Renal cortex interstitium (tissue), 11 donors: Measurements from ENCODE around the gene OXNAD1. TPM values are rescaled to one million over a fixed set of nuclear protein-coding genes. Genes with fewer than 3 reads are reported as not detected.

Source experiments
- DNase-seq, 11 donors: peaks; one replicate each; pipeline ENCODE4 v3.0.0-alpha.2; 2013; ENCODE audit warnings: low read depth in 9 of 11, low spot score in 4 of 11; ENCODE audit errors: extremely low read depth in 1 of 11
- polyA plus RNA-seq, 3 donors: library from polyadenylated mRNA; unstranded; fragments of 120-200 nt; gene quantifications; one replicate each; pipeline ENCODE4 v1.2.1, GENCODE V29; 2013; ENCODE audit not compliant: insufficient read length in 3 of 3

OXNAD1 gene
- polyA plus RNA-seq, 3 donors: 15.6 to 17.3 (median 16.3) TPM

DNA sequence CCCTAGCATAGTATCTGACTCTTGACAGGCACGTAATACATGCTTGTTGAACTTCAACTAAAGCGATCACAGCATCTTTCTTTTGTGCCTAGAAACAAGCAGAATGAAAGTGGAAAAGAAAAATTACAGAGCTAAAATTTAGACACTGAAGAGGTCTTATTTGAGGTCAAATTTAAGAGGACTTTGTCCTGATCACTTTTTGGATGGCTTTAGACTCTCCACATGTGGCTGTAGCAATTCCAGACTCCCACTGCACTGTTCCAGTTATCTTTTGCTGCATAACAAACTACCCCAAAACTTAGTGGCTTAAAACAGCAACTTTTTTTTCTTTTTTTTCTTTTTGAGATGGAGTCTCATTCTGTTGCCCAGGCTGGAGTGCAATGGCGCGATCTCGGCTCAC is 23.8 kb upstream of the OXNAD1 start:
- no peak for DNase-seq

DNA sequence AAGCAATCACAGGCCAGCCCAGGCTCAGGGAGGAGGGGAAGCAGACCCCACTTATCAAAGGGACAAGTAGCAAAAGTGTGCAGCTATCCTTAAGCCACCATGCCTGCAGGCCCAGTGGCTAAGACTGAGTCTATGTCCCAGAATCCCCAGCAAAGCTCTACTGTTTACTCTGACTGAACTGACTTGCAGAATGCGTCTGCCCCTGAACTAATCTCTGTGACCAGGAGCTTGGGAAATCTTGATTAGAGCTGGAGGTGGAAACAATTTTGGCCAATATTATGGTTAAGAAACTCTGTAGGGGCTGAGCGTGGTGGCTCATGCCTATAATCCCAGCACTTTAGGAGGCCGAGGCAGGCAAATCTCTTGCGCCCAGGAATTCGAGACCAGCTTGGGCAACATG is 22.8 kb upstream of the OXNAD1 start:
- no peak for DNase-seq

DNA sequence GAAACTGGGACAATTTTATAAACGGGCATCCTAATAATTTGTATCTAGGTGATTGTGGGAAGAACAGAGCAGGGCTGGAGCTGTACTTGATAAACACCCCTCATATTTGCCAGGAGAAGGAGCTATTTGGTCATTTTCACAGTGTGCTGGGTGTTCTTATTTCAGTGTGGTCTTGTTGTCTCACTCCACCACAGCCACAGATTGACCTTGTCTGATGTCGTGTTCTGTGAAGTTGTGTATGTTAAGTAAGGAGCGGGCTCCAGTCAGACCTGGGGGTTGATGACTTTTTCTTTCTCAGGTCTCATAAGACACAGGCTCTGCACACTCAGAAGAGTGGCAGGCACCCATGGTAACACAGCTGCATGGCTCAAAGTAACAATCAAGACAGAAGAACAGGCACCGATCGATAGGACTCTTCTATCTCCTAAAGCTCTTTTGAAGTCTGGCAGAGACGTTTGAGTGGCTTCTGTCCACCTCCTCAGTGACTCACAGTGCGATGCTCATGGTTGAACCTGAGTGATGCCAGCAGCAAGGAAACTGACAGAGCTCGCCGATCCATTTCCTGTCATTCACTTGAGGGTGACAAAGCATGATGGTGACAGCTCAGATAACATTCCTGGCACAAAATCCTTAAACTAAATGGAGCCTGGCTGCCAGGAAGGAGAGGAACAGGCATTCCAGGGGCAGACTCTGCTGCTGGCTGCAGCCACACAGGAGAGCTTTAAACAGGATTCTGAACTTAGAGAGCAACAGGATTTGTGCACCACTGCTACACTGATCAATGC is 21.1 kb upstream of the OXNAD1 start:
- peak in 1 of 11 donors; percentile 10 for DNase-seq

DNA sequence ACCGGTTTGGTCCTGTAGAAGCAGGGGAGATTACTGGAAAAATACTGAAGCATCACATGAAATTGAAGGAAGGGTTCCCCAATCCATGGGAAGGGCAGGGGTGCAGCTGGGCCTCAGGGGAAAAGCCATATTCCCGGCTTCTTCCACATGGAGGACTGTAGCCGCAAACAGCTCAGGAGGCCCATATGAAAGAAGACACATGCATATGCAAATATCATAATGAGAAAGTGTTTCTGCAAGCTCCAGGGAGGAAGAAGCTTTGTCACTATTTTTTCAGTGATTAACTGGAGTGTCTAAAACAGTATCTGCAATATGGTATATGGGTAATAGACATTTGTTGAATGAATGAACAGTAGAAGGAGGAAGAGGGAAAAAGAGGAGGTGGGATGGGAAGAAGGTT is 19.4 kb upstream of the OXNAD1 start:
- no peak for DNase-seq

DNA sequence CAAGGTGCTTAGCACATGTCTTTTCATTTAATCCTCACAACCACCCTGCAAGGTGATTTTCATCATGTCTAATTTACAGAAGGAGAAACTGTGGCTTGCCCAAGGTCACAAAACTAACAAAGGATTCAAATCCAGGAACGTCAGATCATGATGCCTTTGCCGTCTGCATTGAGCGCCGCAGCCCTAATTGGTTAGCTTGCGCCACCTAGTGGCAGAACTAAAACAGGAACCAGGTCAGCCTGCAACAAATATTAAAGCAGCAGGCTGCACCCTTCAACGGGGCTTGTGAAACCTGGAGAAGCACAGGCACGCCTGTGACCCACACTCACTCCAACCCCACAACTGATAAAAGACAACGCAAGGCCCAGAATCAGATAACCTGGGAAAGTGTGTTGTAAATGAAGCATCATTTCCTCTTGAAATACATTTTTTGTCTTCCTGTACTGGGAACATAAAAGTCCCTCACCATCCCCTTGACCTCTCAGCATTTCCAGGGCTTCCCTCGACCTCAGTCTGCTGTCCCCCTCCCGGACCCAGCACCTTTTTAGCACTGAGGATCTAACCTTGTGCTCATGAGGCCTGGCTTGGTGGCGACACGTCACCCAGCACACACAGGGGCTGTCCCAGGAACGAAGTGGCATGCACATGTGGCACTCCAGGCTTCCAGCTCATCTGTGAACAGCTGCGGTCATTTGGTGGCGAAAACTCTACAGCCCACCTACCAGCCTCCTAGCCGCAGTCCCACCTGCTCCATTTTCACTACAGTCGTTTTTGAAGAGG is 17.5 kb upstream of the OXNAD1 start:
- DNase-seq: peak; percentile 55 to 80 (median 73)

DNA sequence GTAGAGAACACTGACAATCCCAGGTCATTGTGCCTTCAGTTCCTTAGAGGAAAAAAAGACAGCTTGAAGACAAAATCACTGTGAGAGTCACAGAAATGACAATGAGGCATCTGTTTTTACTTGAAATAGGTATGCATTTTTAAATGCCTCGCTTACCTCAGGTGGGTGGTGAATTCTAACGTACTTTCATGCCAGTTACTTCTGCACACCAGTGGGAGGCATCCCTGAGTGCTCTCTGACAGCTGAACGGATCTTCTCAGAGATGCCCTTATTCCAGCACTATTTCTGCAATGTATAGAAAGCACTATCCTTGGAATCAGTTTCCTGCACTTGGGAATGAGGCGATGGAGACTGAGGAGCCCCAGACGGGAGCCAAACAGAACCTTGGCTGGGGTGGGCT is 16.5 kb upstream of the OXNAD1 start:
- DNase-seq: no peak

DNA sequence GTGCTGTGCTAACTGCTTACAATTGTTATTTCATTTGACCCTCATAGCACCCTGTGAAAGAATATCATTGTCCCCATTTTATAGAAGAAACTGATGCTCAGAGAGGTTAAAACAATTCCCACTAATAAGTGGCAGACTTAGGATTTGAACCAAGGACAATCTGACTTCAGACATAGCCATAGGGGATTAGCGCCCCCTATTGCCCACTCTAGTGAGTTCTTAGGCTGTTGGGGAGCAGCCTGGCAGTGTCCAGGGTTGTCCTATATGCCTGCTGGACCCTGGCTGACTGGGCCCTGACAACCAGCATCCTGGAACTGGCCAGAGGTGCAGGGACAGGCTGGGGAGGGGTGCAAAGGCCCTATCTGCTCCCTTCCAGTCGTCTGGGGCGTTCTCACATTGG is 15.7 kb upstream of the OXNAD1 start:
- no peak for DNase-seq

DNA sequence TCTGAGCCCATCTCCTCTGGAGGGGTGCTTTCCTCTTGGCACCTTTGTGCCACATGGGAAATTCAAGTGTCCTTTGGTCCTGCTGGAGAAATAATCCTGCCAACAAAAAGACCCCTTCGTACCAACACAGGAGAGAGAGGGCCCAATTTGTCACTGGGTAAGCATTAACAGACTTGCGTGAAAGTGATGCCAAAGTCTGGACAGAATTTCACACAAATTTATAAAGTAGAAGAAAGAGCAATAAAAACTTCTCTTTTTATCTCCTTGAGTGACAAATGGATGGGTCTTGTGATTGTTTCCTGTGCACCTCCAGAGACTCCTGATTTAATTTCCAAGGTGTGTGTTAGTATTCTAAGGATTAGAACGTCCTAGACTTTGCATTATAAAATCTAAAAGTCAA is 15.1 kb upstream of the OXNAD1 start:
- no peak for DNase-seq

DNA sequence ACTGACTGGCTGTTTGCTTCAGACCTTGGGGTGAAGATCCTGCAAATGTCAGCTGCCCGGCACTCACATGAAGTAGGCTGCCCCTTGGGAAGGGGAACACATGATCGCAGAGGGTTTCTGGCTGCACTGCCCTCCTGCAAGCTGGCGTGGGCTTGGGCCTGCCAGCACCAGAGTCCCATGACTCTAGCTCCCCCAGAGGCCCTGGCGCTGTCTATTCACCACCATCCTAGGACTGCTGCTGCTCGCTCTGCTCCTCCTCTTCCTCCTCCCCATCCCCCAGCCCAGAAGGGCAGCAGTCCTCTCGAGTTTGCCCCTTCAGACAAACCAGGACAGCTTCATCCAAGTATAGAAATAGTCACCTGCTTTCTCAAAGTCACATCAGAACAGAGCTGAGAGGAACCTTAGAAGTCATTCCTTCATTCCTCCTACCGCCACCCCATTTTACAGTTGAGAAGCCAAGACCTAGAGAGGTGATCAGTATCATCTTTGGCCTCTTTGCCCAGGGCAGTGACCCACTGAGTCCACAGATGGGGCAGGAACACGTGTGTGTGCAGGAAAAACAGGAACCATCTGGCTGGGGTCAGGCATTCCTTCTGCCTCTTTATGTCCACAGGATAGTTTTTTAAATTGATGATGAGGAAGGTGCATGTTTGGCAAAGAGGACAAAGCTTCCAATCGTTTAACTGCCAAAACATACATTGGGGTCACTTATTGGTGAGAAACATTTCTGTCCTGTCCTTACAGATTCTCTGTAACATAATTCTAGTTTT is 13.5 kb upstream of the OXNAD1 start:
- no peak for DNase-seq

DNA sequence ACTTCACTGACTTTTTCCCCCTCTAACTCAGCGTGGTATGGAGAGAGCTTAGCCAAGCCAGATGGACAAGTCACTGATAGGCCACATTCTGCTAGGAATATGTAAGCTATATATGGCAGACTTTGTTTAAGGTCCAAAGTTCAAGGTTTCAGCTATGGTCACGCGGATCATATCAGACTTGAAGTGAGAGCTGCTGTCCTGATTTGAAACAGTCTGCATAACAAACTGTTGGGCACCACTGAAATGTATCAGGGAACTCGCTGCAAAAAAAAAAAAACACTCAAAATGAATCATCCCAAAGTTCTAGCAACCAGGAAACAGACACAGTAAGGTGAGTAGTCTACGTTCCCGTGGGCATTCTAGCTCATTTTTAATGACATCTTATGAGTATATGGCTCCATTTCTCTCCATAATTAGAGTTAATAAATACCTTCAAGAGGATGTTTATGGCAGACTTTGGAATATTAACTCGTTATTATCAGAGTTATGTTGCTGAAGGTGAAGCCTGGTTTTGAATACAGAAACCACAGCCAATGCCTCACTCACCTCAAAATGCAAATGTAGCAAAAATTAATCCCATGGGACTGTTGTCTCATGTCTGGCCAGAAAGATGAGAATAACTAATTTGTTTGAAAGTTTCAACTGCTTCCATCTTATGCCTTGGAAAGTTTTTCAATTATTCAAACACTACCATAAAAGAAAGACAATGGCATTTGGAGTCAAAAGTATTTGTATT is 12.6 kb upstream of the OXNAD1 start:
- DNase-seq: no peak

DNA sequence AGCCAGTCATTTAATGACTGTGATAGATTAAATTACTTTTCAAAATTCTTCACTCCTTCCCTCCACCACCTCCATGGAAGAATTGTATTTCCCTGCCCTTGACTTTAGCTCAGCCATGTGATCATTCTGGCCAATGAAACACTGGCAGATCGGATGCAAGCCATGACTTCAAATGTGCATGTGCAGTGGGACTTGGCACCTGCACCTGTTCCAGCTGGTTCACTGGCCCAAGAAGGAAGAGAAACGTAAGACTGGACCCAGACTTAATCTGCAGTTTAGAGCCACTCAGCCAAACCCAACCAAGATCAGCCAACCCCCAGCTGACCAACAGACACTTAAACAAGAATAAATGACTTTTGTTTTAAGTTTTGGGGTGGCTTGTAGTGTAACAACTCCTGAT is 12.0 kb upstream of the OXNAD1 start:
- DNase-seq: no peak

DNA sequence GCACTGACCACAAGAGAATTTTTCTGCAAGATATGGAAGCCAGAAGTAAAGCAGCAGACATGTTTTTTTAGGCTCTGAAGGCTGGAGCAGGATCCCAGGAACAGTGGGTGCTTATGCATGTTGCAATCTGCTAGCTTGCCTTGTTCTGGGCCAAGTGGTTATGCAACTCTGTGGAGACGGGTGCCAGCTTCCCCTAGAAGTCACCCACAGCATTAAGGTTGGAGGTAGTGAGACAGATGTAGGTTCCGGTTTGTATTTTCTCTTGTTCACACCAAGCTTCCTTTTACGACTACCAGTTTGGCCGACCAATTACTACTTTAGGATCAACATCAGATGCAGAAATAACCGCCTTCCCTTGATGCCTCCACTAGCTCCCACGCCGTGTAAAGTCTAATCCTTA is 11.4 kb upstream of the OXNAD1 start:
- DNase-seq: no peak

DNA sequence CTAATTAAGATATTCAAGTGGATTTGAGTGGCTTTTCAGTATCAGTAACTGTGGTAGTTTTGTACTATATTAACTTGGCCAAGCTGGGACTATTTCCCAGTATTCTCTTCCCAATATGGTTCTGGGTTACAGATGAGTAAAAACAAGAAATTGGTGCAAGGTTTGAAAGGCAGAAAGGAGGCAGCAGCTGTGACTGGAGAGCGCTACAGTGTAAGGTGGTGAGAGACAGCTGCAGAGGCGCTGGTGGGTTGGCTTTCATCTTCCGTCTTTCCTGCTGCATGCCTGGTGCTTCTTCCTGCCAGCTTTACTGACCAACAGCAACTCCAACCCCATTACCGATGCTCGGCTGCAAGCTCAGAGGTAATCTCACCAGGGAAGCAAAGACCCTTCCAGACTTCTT is 10.1 kb upstream of the OXNAD1 start:
- DNase-seq: no peak

DNA sequence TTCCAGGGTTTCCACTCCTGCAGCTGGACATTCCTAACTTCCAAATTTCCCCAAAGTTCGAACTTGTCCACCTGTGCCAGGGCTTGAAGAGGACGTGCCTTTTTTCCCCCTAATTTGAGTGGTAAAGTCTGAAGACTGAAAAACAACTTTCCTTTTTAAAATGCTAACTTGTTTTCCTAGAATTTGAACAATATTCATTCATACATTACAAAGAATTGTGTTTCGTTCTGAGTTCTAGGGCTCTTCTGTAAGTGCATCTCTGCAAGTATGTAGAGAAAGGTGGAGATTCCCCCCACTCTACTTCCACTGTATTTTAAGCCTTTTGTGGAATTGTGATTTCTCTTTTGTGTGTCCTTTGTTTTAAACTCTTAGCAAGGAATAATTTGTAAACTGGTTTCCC is 9.7 kb upstream of the OXNAD1 start:
- DNase-seq: no peak

DNA sequence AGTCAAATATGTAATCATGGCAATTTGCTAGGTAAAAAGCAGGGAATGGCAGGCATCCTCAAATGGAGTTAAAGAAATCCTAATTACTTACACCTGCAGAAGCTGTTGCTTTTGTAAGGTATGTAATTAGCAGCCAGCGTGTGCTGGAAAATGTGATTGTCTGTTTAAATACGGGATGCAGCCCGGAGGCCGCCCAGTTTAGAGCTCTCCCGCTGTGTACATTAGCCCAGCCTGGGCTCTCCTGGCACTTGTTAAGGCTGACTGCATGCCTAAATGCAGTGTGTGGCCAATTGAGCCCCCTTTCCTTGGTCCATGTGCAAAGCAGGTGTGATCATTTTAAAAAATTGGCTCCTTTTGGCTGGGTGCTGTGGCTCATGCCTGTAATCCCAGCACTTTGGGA is 9.3 kb upstream of the OXNAD1 start:
- DNase-seq: no peak

DNA sequence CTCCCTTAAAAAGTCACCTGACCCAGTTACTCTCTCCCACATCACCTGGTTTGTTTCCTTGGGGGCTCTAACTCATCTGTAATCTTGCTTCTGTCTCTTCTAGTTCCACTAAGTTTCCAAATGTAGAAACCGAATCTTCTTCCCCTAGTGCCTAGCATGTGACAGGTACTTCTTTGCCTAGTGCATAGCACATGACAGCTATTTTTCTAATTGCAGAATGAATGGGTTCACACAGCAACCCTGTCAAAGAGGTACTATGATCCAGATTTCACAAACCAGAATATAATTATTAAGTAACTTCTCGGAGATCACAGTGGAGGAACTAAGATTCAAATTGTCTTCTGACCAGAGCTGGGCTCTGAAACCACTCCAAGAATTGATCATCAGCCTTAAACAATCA is 7.7 kb upstream of the OXNAD1 start:
- no peak for DNase-seq

DNA sequence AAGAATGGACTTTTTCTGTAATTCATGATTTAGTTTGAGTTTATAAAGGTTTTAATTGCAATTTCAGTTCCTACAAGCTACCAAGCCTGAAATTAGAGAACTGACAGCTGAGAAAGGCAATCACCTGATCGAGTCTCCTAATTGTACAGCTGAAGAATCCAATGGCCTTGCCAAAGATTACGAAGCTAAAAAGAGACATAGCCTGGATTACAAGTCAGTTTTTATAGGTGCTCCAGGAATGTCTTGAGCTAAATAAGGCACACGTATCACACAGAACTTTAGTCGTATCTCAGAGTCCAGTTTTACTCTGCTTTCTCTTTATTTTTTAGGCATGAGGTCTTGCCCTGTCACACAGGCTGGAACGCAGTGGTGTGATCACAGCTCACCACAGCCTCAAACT is 6.8 kb upstream of the OXNAD1 start:
- DNase-seq: no peak

DNA sequence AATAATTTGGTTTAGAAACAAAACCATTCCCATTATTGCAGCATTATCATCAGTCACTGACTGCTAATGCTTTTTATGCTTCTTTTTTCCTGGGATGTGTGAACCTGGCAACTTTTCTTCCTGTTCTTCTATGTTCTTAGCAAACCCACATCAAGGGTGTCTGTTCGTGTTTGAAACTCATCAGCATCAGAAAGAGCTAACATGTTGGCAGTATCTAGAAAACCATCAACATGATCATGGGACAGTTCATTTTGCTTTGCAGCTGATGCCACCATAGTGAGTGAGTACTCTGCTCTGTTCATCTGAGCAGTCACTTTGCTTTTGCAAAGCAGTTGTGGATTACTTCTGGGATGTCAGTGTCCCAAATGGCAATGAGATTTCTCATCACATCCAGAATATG is 6.1 kb upstream of the OXNAD1 start:
- no peak for DNase-seq

DNA sequence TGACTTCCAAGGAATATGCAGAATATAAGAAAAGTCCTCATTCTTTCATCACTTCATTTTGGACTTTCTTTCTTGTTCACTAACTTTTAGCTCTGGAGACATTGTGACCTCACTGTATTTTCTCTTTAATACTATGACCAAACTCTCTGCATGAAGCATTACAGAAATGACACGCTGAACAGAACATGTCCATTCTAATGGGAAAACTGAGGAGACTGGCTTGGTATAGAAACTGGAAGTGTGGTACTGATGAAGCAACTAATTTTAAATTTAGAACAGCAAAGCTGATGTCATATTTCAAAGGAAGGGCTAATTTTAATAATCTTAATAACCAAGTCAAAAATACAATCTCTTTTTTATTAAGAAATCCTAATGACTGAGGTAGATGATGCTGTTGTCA is 5.0 kb upstream of the OXNAD1 start:
- DNase-seq: no peak
